H9 (cell line): ENCODE measurements around the gene DOCK10. TPM values are rescaled to one million over a fixed set of nuclear protein-coding genes. Genes with fewer than 3 reads are reported as not detected.

Experiments
- DNase-seq: peaks from one replicate; pipeline ENCODE4 v3.0.0-alpha.2; 2017
- H2AFZ ChIP-seq: one replicate; pipeline ENCODE4 v1.6.1; 2013; ENCODE audit warnings: mild to moderate bottlenecking, low read length, control low read depth, moderate library complexity
- H2AK5ac ChIP-seq: 2 replicates; pipeline ENCODE4 v1.6.1; 2013; ENCODE audit warnings: low read length, control low read depth, mixed read lengths; ENCODE audit not compliant: insufficient read length
- H2BK120ac ChIP-seq: one replicate; pipeline ENCODE4 v1.6.1; 2013; ENCODE audit warnings: low read depth, mild to moderate bottlenecking, low read length, control low read depth, inconsistent platforms; ENCODE audit not compliant: poor library complexity, severe bottlenecking
- H2BK12ac ChIP-seq: 2 replicates; pipeline ENCODE4 v1.6.1; 2013; ENCODE audit warnings: low read length, control low read depth, mixed read lengths, low read depth; ENCODE audit not compliant: insufficient read length
- H2BK15ac ChIP-seq: 2 replicates; pipeline ENCODE4 v1.6.1; 2013; ENCODE audit warnings: low read depth, low read length, control low read depth
- H2BK20ac ChIP-seq: one replicate; pipeline ENCODE4 v1.6.1; 2013; ENCODE audit warnings: low read depth, mild to moderate bottlenecking, low read length, control low read depth, inconsistent platforms; ENCODE audit not compliant: poor library complexity, severe bottlenecking
- H2BK5ac ChIP-seq: 2 replicates; pipeline ENCODE4 v1.6.1; 2013; ENCODE audit warnings: low read length, control low read depth, mixed read lengths; ENCODE audit not compliant: insufficient read length
- H3K14ac ChIP-seq: 2 replicates; pipeline ENCODE4 v1.6.1; 2013; ENCODE audit warnings: low read length, control low read depth; ENCODE audit not compliant: insufficient read depth
- H3K18ac ChIP-seq: 2 replicates; pipeline ENCODE4 v1.6.1; 2013; ENCODE audit warnings: low read depth, mild to moderate bottlenecking, mixed read lengths, low read length, control low read depth; ENCODE audit not compliant: insufficient read length
- H3K23ac ChIP-seq: 2 replicates; pipeline ENCODE4 v1.6.1; 2013; ENCODE audit warnings: low read length, control low read depth, mixed read lengths, low read depth; ENCODE audit not compliant: insufficient read length
- H3K23me2 ChIP-seq: 2 replicates; pipeline ENCODE4 v1.6.1; 2013; ENCODE audit warnings: low read depth, mild to moderate bottlenecking, mixed read lengths, low read length, control low read depth; ENCODE audit not compliant: insufficient read length, poor library complexity, severe bottlenecking
- H3K27ac ChIP-seq: 2 replicates; pipeline ENCODE4 v1.5.1; 2013; ENCODE audit warnings: low read length, control low read depth, mixed read lengths, low read depth; ENCODE audit not compliant: insufficient read length
- H3K27me3 ChIP-seq: 2 replicates; pipeline ENCODE4 v1.6.1; 2013; ENCODE audit warnings: low read length, control low read depth, inconsistent platforms; ENCODE audit not compliant: insufficient read depth
- H3K4ac ChIP-seq: 2 replicates; pipeline ENCODE4 v1.6.1; 2013; ENCODE audit warnings: low read depth, mild to moderate bottlenecking, control low read depth, inconsistent platforms, low read length, moderate library complexity
- H3K4me1 ChIP-seq: 2 replicates; pipeline ENCODE4 v1.6.1; 2013; ENCODE audit warnings: low read length, control low read depth, inconsistent platforms; ENCODE audit not compliant: insufficient read depth
- H3K4me2 ChIP-seq: 2 replicates; pipeline ENCODE4 v1.6.1; 2013; ENCODE audit warnings: low read length, control low read depth, mixed read lengths; ENCODE audit not compliant: insufficient read length, insufficient read depth
- H3K56ac ChIP-seq: 2 replicates; pipeline ENCODE4 v1.6.1; 2013; ENCODE audit warnings: low read depth, mild to moderate bottlenecking, mixed read lengths, low read length, control low read depth; ENCODE audit not compliant: insufficient read length
- H3K79me1 ChIP-seq: 2 replicates; pipeline ENCODE4 v1.6.1; 2013; ENCODE audit warnings: low read depth, mild to moderate bottlenecking, moderate library complexity, low read length, control low read depth, inconsistent platforms; ENCODE audit not compliant: insufficient read depth, poor library complexity, severe bottlenecking
- H3K79me2 ChIP-seq: 2 replicates; pipeline ENCODE4 v1.6.1; 2013; ENCODE audit warnings: low read length, control low read depth, inconsistent platforms; ENCODE audit not compliant: insufficient read depth
- H3K9ac ChIP-seq: 2 replicates; pipeline ENCODE4 v1.6.1; 2013; ENCODE audit warnings: low read length, control low read depth, mixed read lengths; ENCODE audit not compliant: insufficient read length; ENCODE audit errors: extremely low read depth
- H3K9me3 ChIP-seq: one replicate; pipeline ENCODE4 v1.6.1; 2013; ENCODE audit warnings: low read depth, low read length, inconsistent platforms; ENCODE audit not compliant: control insufficient read depth
- H3T11ph ChIP-seq: one replicate; pipeline ENCODE4 v1.6.1; 2013; ENCODE audit warnings: mild to moderate bottlenecking, low read length, control low read depth, inconsistent platforms
- H4K20me1 ChIP-seq: one replicate; pipeline ENCODE4 v1.6.1; 2013; ENCODE audit not compliant: control insufficient read depth, insufficient read length, insufficient read depth
- H4K5ac ChIP-seq: 2 replicates; pipeline ENCODE4 v1.6.1; 2013; ENCODE audit warnings: low read depth, mild to moderate bottlenecking, mixed read lengths, low read length, control low read depth; ENCODE audit not compliant: insufficient read length
- H4K8ac ChIP-seq: replicated peaks from 2 replicates; pipeline ENCODE4 v1.6.1; 2013; ENCODE audit warnings: low read length, control low read depth, mixed read lengths, low read depth; ENCODE audit not compliant: insufficient read length
- H4K91ac ChIP-seq: 2 replicates; pipeline ENCODE4 v1.6.1; 2013; ENCODE audit warnings: low read depth, mild to moderate bottlenecking, moderate library complexity, mixed read lengths, low read length, control low read depth; ENCODE audit not compliant: insufficient read length
- H3K27ac Mint-ChIP-seq, 3 experiments: 2 replicates in 2 of 3; 3 replicates in 1 of 3; pipeline ENCODE4 v1.8.0; 2020 to 2021; ENCODE audit warnings: mixed read lengths in 3 of 3, mild to moderate bottlenecking in 1 of 3, moderate library complexity in 1 of 3
- H3K27me3 Mint-ChIP-seq: 2 replicates; pipeline ENCODE4 v1.8.0; 2021; ENCODE audit warnings: low read depth, mild to moderate bottlenecking, moderate library complexity, mixed read lengths
- H3K36me3 Mint-ChIP-seq, 3 experiments: 2 replicates in 2 of 3; 3 replicates in 1 of 3; pipeline ENCODE4 v1.8.0; 2020 to 2021; ENCODE audit warnings: low read depth in 3 of 3, mixed read lengths in 3 of 3; ENCODE audit not compliant: insufficient read depth in 1 of 3
- H3K4me1 Mint-ChIP-seq, 2 experiments: 2 replicates each; pipeline ENCODE4 v1.8.0; 2020; ENCODE audit warnings: mixed read lengths in 2 of 2
- H3K4me3 Mint-ChIP-seq, 2 experiments: 2 replicates in 1 of 2; 3 replicates in 1 of 2; pipeline ENCODE4 v1.8.0; 2020 to 2021; ENCODE audit warnings: mild to moderate bottlenecking in 2 of 2, mixed read lengths in 2 of 2, moderate library complexity in 1 of 2
- H3K9me3 Mint-ChIP-seq, 2 experiments: 2 replicates in 1 of 2; 3 replicates in 1 of 2; pipeline ENCODE4 v1.8.0; 2020; ENCODE audit warnings: mild to moderate bottlenecking in 2 of 2, mixed read lengths in 2 of 2, moderate library complexity in 1 of 2
- WGBS: extraction: QIAGEN DNeasy Blood & Tissue Kit; methylation state at CpG from one replicate; pipeline ENCODE4 v1.1.7; 2013; ENCODE audit warnings: missing lambda C conversion rate, low lambda C conversion rate, mixed read lengths; ENCODE audit not compliant: insufficient read length; ENCODE audit errors: extremely low coverage; 5-methylcytosine and 5-hydroxymethylcytosine counted together
- total RNA-seq: library from RNA; stranded (reverse); gene quantifications from 2 replicates; pipeline ENCODE4 v1.2.1, GENCODE V29; 2021
- TF ChIP-seq, protein P1 (sequence below): fragments of 200-600 bp; sonication (generic); conservative IDR thresholded peaks from 3 replicates; pipeline ENCODE4 v1.8.0; 2021; ENCODE audit warnings: antibody characterized with exemption, mild to moderate bottlenecking

Gene DOCK10
- total RNA-seq, 1 experiment from 2014 or later, result 0.79 TPM

GRCh38 chr2:224885836-224886547 lies 156.3 kb downstream of the DOCK10 start:
- Mint-ChIP-seq H3K36me3 (peaks cover 0 to 7% (median 0%) of the 10 kb centered on the region in 3 experiments; a peak in 1 of 7 replicates), H3K4me1 (peaks cover 0 to 4% of the 10 kb centered on the region in 2 experiments; a peak in 1 of 4 replicates), H3K4me3 (no peak overlapping the region), H3K27me3 (peaks cover 9% of the 10 kb centered on the region), H3K9me3 (peaks cover 0 to 4% of the 10 kb centered on the region in 2 experiments; a peak in 2 of 5 replicates), H3K27ac (no peak overlapping the region)
- Histone ChIP-seq H3K9me3 (no peaks in the 10 kb centered on the region), H3K23ac (no peak overlapping the region), H3K79me1 (no peaks in the 10 kb centered on the region), H3K27ac (no peak overlapping the region), H3K18ac (no peak overlapping the region), H2BK20ac (no peak overlapping the region), H3K4me2 (no peak overlapping the region), H2AFZ (no peak overlapping the region), H2BK5ac (no peak overlapping the region), H3K9ac (no peak overlapping the region), H3K4ac (no peak overlapping the region), H2BK120ac (no peak overlapping the region), H3K14ac (no peak overlapping the region), H4K5ac (no peak overlapping the region), H4K91ac (no peak overlapping the region), H3K23me2 (no peaks in the 10 kb centered on the region), H3K4me1 (no peaks in the 10 kb centered on the region), H2BK12ac (no peak overlapping the region), H3K79me2 (no peaks in the 10 kb centered on the region), H4K20me1 (no peaks in the 10 kb centered on the region), H3K27me3 (no peaks in the 10 kb centered on the region), H4K8ac (no peak overlapping the region), H2AK5ac (no peak overlapping the region), H3T11ph (no peak overlapping the region), H2BK15ac (no peak overlapping the region), H3K56ac (no peak overlapping the region)
- WGBS, result no CpG with 5 or more reads among the region's 9 CpGs
- TF ChIP-seq, protein P1, sequence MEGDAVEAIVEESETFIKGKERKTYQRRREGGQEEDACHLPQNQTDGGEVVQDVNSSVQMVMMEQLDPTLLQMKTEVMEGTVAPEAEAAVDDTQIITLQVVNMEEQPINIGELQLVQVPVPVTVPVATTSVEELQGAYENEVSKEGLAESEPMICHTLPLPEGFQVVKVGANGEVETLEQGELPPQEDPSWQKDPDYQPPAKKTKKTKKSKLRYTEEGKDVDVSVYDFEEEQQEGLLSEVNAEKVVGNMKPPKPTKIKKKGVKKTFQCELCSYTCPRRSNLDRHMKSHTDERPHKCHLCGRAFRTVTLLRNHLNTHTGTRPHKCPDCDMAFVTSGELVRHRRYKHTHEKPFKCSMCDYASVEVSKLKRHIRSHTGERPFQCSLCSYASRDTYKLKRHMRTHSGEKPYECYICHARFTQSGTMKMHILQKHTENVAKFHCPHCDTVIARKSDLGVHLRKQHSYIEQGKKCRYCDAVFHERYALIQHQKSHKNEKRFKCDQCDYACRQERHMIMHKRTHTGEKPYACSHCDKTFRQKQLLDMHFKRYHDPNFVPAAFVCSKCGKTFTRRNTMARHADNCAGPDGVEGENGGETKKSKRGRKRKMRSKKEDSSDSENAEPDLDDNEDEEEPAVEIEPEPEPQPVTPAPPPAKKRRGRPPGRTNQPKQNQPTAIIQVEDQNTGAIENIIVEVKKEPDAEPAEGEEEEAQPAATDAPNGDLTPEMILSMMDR, result no peak
- no peak for DNase-seq
